IPS-20b (cell line): Measurements from ENCODE around the gene ECHS1.
A peak's percentile ranks its signal among the peaks of the same experiment; 100 is the strongest.
"Not testable (repeated sequence)": the region's sequence is repeated elsewhere in the genome, so short reads cannot be mapped to it uniquely, and the experiment has no call there.

ENCODE experiments used
- H3K27ac ChIP-seq: one replicate; pipeline ENCODE4 v1.5.1; 2013; ENCODE audit warnings: low read length
- H3K27me3 ChIP-seq: 2 replicates; pipeline ENCODE4 v1.6.1; 2013; ENCODE audit warnings: mild to moderate bottlenecking, low read length, inconsistent platforms; ENCODE audit not compliant: insufficient read depth
- H3K36me3 ChIP-seq: 2 replicates; pipeline ENCODE4 v1.6.1; 2013; ENCODE audit warnings: low read depth, mild to moderate bottlenecking, inconsistent platforms, low read length, moderate library complexity; ENCODE audit not compliant: insufficient read depth
- H3K4me1 ChIP-seq: 2 replicates; pipeline ENCODE4 v1.6.1; 2013; ENCODE audit warnings: mild to moderate bottlenecking, control low read depth, inconsistent platforms, low read length, moderate library complexity; ENCODE audit not compliant: insufficient read depth
- H3K4me3 ChIP-seq: 2 replicates; pipeline ENCODE4 v1.5.1; 2013; ENCODE audit warnings: mild to moderate bottlenecking, low read length, inconsistent platforms
- H3K9ac ChIP-seq: 2 replicates; pipeline ENCODE4 v1.6.1; 2013; ENCODE audit warnings: low read depth, mild to moderate bottlenecking, inconsistent platforms, low read length, moderate library complexity
- H3K9me3 ChIP-seq: 2 replicates; pipeline ENCODE4 v1.6.1; 2013; ENCODE audit warnings: mild to moderate bottlenecking, low read depth, low read length, inconsistent platforms; ENCODE audit not compliant: insufficient read depth

ECHS1 gene

GRCh38 chr10:133320852-133321422 is 52.2 kb downstream of the ECHS1 start:
- not testable (repeated sequence) for H3K9me3 ChIP-seq, H3K4me3 ChIP-seq, H3K36me3 ChIP-seq, H3K9ac ChIP-seq, H3K27ac ChIP-seq, H3K4me1 ChIP-seq
- H3K27me3 ChIP-seq = peaks cover 22% of the 10 kb centered on the region

- Histone ChIP-seq H3K9ac (peak overlapping the region; percentile 45; the same call in 1 of the 2 replicates), H3K9me3 (no peaks in the 10 kb centered on the region), H3K4me3 (peak overlapping the region; percentile 69; the same call in 1 of the 2 replicates), H3K4me1 (no peaks in the 10 kb centered on the region), H3K36me3 (no peaks in the 10 kb centered on the region), H3K27ac (no peak overlapping the region), H3K27me3 (peaks cover 9% of the 10 kb centered on the region)
Measured at GRCh38 chr10:133318494-133319127, 54.5 kb downstream of the ECHS1 start.

DNA sequence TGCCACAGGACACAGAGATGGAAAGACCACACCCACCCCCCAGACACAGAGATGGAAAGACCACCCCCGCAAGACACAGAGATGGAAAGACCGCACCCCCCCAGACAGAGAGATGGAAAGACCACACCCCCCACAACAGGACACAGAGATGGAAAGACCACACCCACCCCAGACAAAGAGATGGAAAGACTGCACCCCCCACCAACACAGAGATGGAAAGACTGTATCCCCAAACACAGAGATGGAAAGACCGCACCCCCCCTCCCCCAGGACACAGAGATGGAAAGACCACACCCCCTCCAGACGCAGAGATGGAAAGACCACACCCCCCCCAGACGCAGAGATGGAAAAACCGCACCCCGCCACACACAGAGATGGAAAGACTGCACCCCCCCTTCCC is 56.4 kb downstream of the ECHS1 start:
- Histone ChIP-seq H3K4me3 (no peak overlapping the region), H3K36me3 (peaks cover 15% of the 10 kb centered on the region; the same call in 1 of the 2 replicates), H3K27me3 (peaks cover 9% of the 10 kb centered on the region), H3K27ac (no peak overlapping the region), H3K9ac (no peak overlapping the region), H3K4me1 (no peaks in the 10 kb centered on the region), H3K9me3 (no peaks in the 10 kb centered on the region)

GRCh38 chr10:133316266-133316665 is 56.9 kb downstream of the ECHS1 start:
- Histone ChIP-seq H3K27ac (no peak overlapping the region), H3K4me3 (no peak overlapping the region), H3K4me1 (no peaks in the 10 kb centered on the region), H3K36me3 (peaks cover 19% of the 10 kb centered on the region), H3K27me3 (peaks cover 9% of the 10 kb centered on the region), H3K9ac (no peak overlapping the region), H3K9me3 (no peaks in the 10 kb centered on the region)

GRCh38 chr10:133315847-133316246 is 57.3 kb downstream of the ECHS1 start:
- Histone ChIP-seq H3K9me3 (no peaks in the 10 kb centered on the region), H3K27ac (no peak overlapping the region), H3K27me3 (peaks cover 9% of the 10 kb centered on the region), H3K4me1 (no peaks in the 10 kb centered on the region), H3K9ac (no peak overlapping the region), H3K4me3 (no peak overlapping the region), H3K36me3 (peaks cover 23% of the 10 kb centered on the region)

DNA sequence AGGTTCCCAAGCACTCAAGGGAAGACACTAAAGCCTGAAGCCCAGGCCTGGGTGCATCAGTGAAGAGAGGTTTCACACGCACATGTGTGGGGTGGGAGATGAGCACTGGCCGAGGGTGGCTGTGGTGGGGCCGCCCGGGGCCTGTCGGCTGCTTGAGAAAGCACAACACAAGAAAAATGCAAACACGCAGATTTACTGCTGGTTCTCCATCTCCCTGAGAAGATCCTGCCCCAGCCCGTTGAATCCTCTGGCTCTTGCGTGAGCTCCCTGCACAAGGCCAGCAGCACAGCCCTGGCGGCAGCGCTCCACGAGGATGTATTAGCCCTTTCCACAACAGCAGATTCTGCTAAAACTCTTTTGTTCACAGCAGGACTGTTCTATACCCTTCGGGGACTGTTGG is 58.2 kb downstream of the ECHS1 start:
- peaks cover 9% of the 10 kb centered on the region for H3K27me3 ChIP-seq
- no peak overlapping the region for H3K4me3 ChIP-seq
- no peaks in the 10 kb centered on the region for H3K4me1 ChIP-seq
- no peaks in the 10 kb centered on the region for H3K9me3 ChIP-seq
- no peak overlapping the region for H3K27ac ChIP-seq
- H3K36me3 ChIP-seq = peaks cover 32% of the 10 kb centered on the region
- H3K9ac ChIP-seq = no peak overlapping the region

DNA sequence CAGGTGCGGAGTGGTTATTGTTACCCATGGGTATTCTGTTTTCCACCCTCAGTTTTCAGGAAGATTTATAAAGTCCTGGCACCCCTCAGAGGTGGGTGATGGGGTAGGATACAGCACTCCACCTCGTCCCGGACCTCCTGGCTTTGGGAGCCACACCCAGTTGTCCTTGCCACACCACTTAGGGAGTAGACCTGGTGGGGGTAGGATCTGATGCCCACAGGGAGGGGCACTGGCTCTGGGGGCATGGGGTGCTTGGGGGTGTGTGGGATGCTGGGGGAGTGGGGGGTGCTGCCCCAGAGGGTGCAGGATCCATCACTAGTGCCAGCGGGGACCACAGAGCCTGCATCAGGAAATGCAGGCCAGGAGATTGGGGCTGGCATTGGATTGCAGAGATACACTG is 60.0 kb downstream of the ECHS1 start:
- Histone ChIP-seq H3K36me3 (peaks cover 38% of the 10 kb centered on the region), H3K4me1 (peaks cover 3% of the 10 kb centered on the region; the same call in 1 of the 2 replicates), H3K4me3 (no peak overlapping the region), H3K9ac (no peak overlapping the region), H3K27ac (no peak overlapping the region), H3K27me3 (no peaks in the 10 kb centered on the region), H3K9me3 (no peaks in the 10 kb centered on the region)

DNA sequence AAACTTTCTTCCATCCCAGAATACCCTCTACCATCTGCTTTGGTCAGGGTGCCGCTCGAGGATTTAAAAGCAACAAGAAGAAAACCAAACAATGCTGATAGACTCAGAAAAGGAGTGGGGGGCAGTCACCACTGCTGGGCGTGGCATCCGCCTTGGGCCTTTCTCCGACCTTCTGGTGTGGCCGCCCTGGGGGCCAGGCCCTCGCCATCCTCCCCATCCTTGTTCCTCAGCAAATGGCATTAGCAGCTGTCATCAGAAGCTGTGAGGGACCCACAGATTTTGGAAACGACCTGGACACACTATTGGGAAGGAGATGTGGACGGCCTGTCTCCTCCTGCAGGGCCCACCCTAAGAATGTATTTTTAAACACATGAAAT is 60.4 kb downstream of the ECHS1 start:
- Histone ChIP-seq H3K4me3 (no peak overlapping the region), H3K27ac (no peak overlapping the region), H3K9ac (no peak overlapping the region), H3K9me3 (no peaks in the 10 kb centered on the region), H3K36me3 (peaks cover 38% of the 10 kb centered on the region), H3K4me1 (peaks cover 3% of the 10 kb centered on the region; the same call in 1 of the 2 replicates), H3K27me3 (no peaks in the 10 kb centered on the region)
